Activated naive CD8-positive, alpha-beta T cell treated with anti-CD3 and anti-CD28 coated beads, Interleukin-2, amount 50 U/mL, for 24 hours (primary cell): Measurements from ENCODE around the gene CORO7.

Experiments used
- ATAC-seq: fragments of 150-1000 bp; cut with Tn5 transposase; one replicate; pipeline ENCODE4 v1.10.0; 2021
- DNase-seq: peaks from one replicate; pipeline ENCODE4 v3.0.0; 2021
- H3K27ac Mint-ChIP-seq: one replicate; pipeline ENCODE4 v1.8.0; 2021; ENCODE audit warnings: mild to moderate bottlenecking, mixed read lengths
- H3K27me3 Mint-ChIP-seq: one replicate; pipeline ENCODE4 v1.8.0; 2021; ENCODE audit warnings: mixed read lengths
- H3K36me3 Mint-ChIP-seq: one replicate; pipeline ENCODE4 v1.8.0; 2021; ENCODE audit warnings: low read depth, mixed read lengths
- H3K4me1 Mint-ChIP-seq: one replicate; pipeline ENCODE4 v1.8.0; 2021; ENCODE audit warnings: mixed read lengths
- H3K4me3 Mint-ChIP-seq: one replicate; pipeline ENCODE4 v1.8.0; 2021; ENCODE audit warnings: mild to moderate bottlenecking, moderate library complexity, mixed read lengths
- H3K9me3 Mint-ChIP-seq: one replicate; pipeline ENCODE4 v1.8.0; 2021; ENCODE audit warnings: mixed read lengths

Gene CORO7

GRCh38 chr16:4366016-4366415 is 50.4 kb downstream of the CORO7 start:
- H3K36me3 Mint-ChIP-seq, result peaks cover 2% of the 10 kb centered on the region
- no peaks in the 10 kb centered on the region for H3K4me1 Mint-ChIP-seq
- H3K27ac Mint-ChIP-seq, result no peak overlapping the region
- no peak overlapping the region for H3K4me3 Mint-ChIP-seq
- H3K9me3 Mint-ChIP-seq, result no peaks in the 10 kb centered on the region
- H3K27me3 Mint-ChIP-seq, result no peaks in the 10 kb centered on the region
- DNase-seq (no peak), ATAC-seq (no peak)

- no peaks in the 10 kb centered on the region for H3K27me3 Mint-ChIP-seq
- ATAC-seq (no peak), DNase-seq (no peak)
- peaks cover 2% of the 10 kb centered on the region for H3K36me3 Mint-ChIP-seq
- H3K27ac Mint-ChIP-seq, result no peak overlapping the region
- H3K4me3 Mint-ChIP-seq, result no peak overlapping the region
- H3K9me3 Mint-ChIP-seq, result no peaks in the 10 kb centered on the region
- no peaks in the 10 kb centered on the region for H3K4me1 Mint-ChIP-seq
Observed at GRCh38 chr16:4365615-4366014, 50.8 kb downstream of the CORO7 start.

- peaks cover 2% of the 10 kb centered on the region for H3K36me3 Mint-ChIP-seq
Observed at GRCh38 chr16:4365014-4365406, 51.4 kb downstream of the CORO7 start.

GRCh38 chr16:4364196-4365013 is 52.0 kb downstream of the CORO7 start:
- no peak for DNase-seq
- H3K27me3 Mint-ChIP-seq, result no peaks in the 10 kb centered on the region
- no peak overlapping the region for H3K4me3 Mint-ChIP-seq
- no peaks in the 10 kb centered on the region for H3K4me1 Mint-ChIP-seq
- peaks cover 2% of the 10 kb centered on the region for H3K36me3 Mint-ChIP-seq
- no peak overlapping the region for H3K27ac Mint-ChIP-seq
- ATAC-seq, result no peak
- no peaks in the 10 kb centered on the region for H3K9me3 Mint-ChIP-seq

More at GRCh38 chr16:4365014-4365406, 51.4 kb downstream of the CORO7 start:
- Mint-ChIP-seq H3K4me3 (no peak overlapping the region), H3K9me3 (no peaks in the 10 kb centered on the region), H3K27me3 (no peaks in the 10 kb centered on the region), H3K27ac (no peak overlapping the region), H3K4me1 (no peaks in the 10 kb centered on the region)
- DNase-seq (no peak), ATAC-seq (no peak)

- ATAC-seq, result no peak
- H3K9me3 Mint-ChIP-seq, result no peaks in the 10 kb centered on the region
- no peaks in the 10 kb centered on the region for H3K4me1 Mint-ChIP-seq
- no peak overlapping the region for H3K4me3 Mint-ChIP-seq
- peaks cover 7% of the 10 kb centered on the region for H3K36me3 Mint-ChIP-seq
- no peak overlapping the region for H3K27ac Mint-ChIP-seq
- H3K27me3 Mint-ChIP-seq, result no peaks in the 10 kb centered on the region
- no peak for DNase-seq
Observed at GRCh38 chr16:4362476-4363135, 53.8 kb downstream of the CORO7 start.

- Mint-ChIP-seq H3K27ac (no peak overlapping the region), H3K36me3 (peaks cover 7% of the 10 kb centered on the region), H3K27me3 (no peaks in the 10 kb centered on the region)
Observed at GRCh38 chr16:4361944-4362311, 54.5 kb downstream of the CORO7 start.

GRCh38 chr16:4361033-4361943 is 55.1 kb downstream of the CORO7 start:
- no peaks in the 10 kb centered on the region for H3K27me3 Mint-ChIP-seq
- H3K27ac Mint-ChIP-seq, result no peak overlapping the region
- DNase-seq (no peak), ATAC-seq (peak; percentile 2)
- no peaks in the 10 kb centered on the region for H3K9me3 Mint-ChIP-seq
- no peaks in the 10 kb centered on the region for H3K4me1 Mint-ChIP-seq
- peaks cover 7% of the 10 kb centered on the region for H3K36me3 Mint-ChIP-seq
- H3K4me3 Mint-ChIP-seq, result no peak overlapping the region

More at GRCh38 chr16:4361944-4362311, 54.5 kb downstream of the CORO7 start:
- ATAC-seq (no peak), DNase-seq (no peak)
- Mint-ChIP-seq H3K4me1 (no peaks in the 10 kb centered on the region), H3K4me3 (no peak overlapping the region), H3K9me3 (no peaks in the 10 kb centered on the region)

GRCh38 chr16:4360538-4361021 is 55.8 kb downstream of the CORO7 start:
- Mint-ChIP-seq H3K27ac (no peak overlapping the region), H3K9me3 (no peaks in the 10 kb centered on the region), H3K4me3 (no peak overlapping the region), H3K27me3 (no peaks in the 10 kb centered on the region), H3K4me1 (no peaks in the 10 kb centered on the region), H3K36me3 (peaks cover 7% of the 10 kb centered on the region)
- peak; percentile 49 for ATAC-seq
- no peak for DNase-seq

GRCh38 chr16:4359914-4360313 is 56.5 kb downstream of the CORO7 start:
- Mint-ChIP-seq H3K27ac (no peak overlapping the region), H3K9me3 (no peaks in the 10 kb centered on the region), H3K4me3 (no peak overlapping the region), H3K36me3 (peaks cover 7% of the 10 kb centered on the region), H3K27me3 (no peaks in the 10 kb centered on the region), H3K4me1 (no peaks in the 10 kb centered on the region)
- no peak for DNase-seq
- no peak for ATAC-seq

GRCh38 chr16:4358831-4359561 is 57.4 kb downstream of the CORO7 start:
- DNase-seq (peak; percentile 77), ATAC-seq (peak; percentile 44)
- Mint-ChIP-seq H3K36me3 (peaks cover 10% of the 10 kb centered on the region), H3K27ac (no peak overlapping the region), H3K4me3 (no peak overlapping the region), H3K9me3 (no peaks in the 10 kb centered on the region), H3K4me1 (no peaks in the 10 kb centered on the region), H3K27me3 (no peaks in the 10 kb centered on the region)

- H3K9me3 Mint-ChIP-seq, result no peaks in the 10 kb centered on the region
- peaks cover 15% of the 10 kb centered on the region for H3K36me3 Mint-ChIP-seq
- ATAC-seq (no peak), DNase-seq (no peak)
- no peak overlapping the region for H3K27ac Mint-ChIP-seq
- no peaks in the 10 kb centered on the region for H3K27me3 Mint-ChIP-seq
- no peaks in the 10 kb centered on the region for H3K4me1 Mint-ChIP-seq
- no peak overlapping the region for H3K4me3 Mint-ChIP-seq
Observed at GRCh38 chr16:4358236-4358635, 58.2 kb downstream of the CORO7 start.

- no peaks in the 10 kb centered on the region for H3K9me3 Mint-ChIP-seq
- peaks cover 12% of the 10 kb centered on the region for H3K36me3 Mint-ChIP-seq
- no peak overlapping the region for H3K4me3 Mint-ChIP-seq
- peaks cover 2% of the 10 kb centered on the region for H3K4me1 Mint-ChIP-seq
- no peak for DNase-seq
- H3K27me3 Mint-ChIP-seq, result no peaks in the 10 kb centered on the region
- no peak overlapping the region for H3K27ac Mint-ChIP-seq
- ATAC-seq, result no peak
Observed at GRCh38 chr16:4356820-4357219, 59.6 kb downstream of the CORO7 start.

GRCh38 chr16:4354512-4355409 is 61.6 kb downstream of the CORO7 start:
- Mint-ChIP-seq H3K27ac (no peak overlapping the region), H3K36me3 (peaks cover 14% of the 10 kb centered on the region), H3K9me3 (no peaks in the 10 kb centered on the region), H3K4me3 (no peak overlapping the region), H3K27me3 (no peaks in the 10 kb centered on the region), H3K4me1 (peaks cover 11% of the 10 kb centered on the region)
- ATAC-seq (no peak), DNase-seq (no peak)
